ENCODE measurements around the gene TMEM92. TPM values are rescaled to one million over a fixed set of nuclear protein-coding genes. Genes with fewer than 3 reads are reported as not detected.

Gene TMEM92
- total RNA-seq, 1 experiment from 2014 or later = 6.9 TPM

GRCh38 chr17:50330151-50330775 is 56.0 kb downstream of the TMEM92 start:
- no peak overlapping the region for H2AFZ ChIP-seq (ENCODE audit: low read length)
- H4K20me1 ChIP-seq (ENCODE audit: low read length) = no peaks in the 10 kb centered on the region
- no TSS peak for BruUV-seq (replicated peaks)
- H3F3A ChIP-seq (ENCODE audit: low read length, unreplicated experiment) = no peaks in the 10 kb centered on the region
- no peaks in the 10 kb centered on the region for H3K9me3 ChIP-seq (ENCODE audit: low read length)
- H3K27me3 ChIP-seq (ENCODE audit: low read length) = no peaks in the 10 kb centered on the region
- H3K4me2 ChIP-seq (ENCODE audit: low read length) = no peak overlapping the region
- intact Hi-C loops (cut with micrococcal nuclease) = no loop called here
- no peak for DNase-seq
- no peak overlapping the region for H3K4me3 ChIP-seq (ENCODE audit: low read length)
- H3K4me1 ChIP-seq (ENCODE audit: insufficient read depth, low read length) = peaks cover 12% of the 10 kb centered on the region
- no peaks in the 10 kb centered on the region for H3K79me2 ChIP-seq (ENCODE audit: low read length)
- no peak overlapping the region for H3K27ac ChIP-seq (ENCODE audit: low read length)
- H3K9ac ChIP-seq (ENCODE audit: low read length) = no peak overlapping the region
- TF ChIP-seq CTCF (conservative IDR thresholded peaks at IDR 0.05; ENCODE audit: low read depth, low read length) = no peak
- TF ChIP-seq EZH2 (IDR thresholded peaks at IDR 0.05; ENCODE audit: low read length, unreplicated experiment) = no peak
- TF ChIP-seq EZH2phosphoT487 (IDR thresholded peaks at IDR 0.05; ENCODE audit: borderline replicate concordance, low read length) = no peak
- ATAC-seq = no peak
- H3K36me3 ChIP-seq (ENCODE audit: low read depth, low read length) = no peaks in the 10 kb centered on the region
- POLR2A ChIA-PET (ENCODE audit: unreplicated experiment) = no interaction called here
- H3K9me2 ChIP-seq (replicated peaks; ENCODE audit: low read length) = no peaks in the 10 kb centered on the region
- CTCF ChIA-PET = interaction anchor here (0.7 kb wide), 1 partner anchor 32 kb away, joined by 8 read pairs; no protein-coding TSS in a partner anchor

Other genes starting within 250 kb of the TMEM92 start
- gene ITGA3, start 218.4 kb upstream of the TMEM92 start, total RNA-seq (2014; rRNA removed) = 598 and 763 TPM in 2 replicates
- gene PDK2, start 179.1 kb upstream of the TMEM92 start, total RNA-seq (2014; rRNA removed) = 31.9 and 37.6 TPM in 2 replicates
- 0.11 and 0.17 TPM in 2 replicates for gene SAMD14, start 144.3 kb upstream of the TMEM92 start, total RNA-seq (2014; rRNA removed)
- gene PPP1R9B, start 123.8 kb upstream of the TMEM92 start, total RNA-seq (2014; rRNA removed) = 67.7 and 95.0 TPM in 2 replicates
- gene SGCA, start 108.5 kb upstream of the TMEM92 start, total RNA-seq (2014; rRNA removed) = not detected in 2 replicates
- gene COL1A1, start 72.8 kb upstream of the TMEM92 start, total RNA-seq (2014; rRNA removed) = 30.6 and 56.2 TPM in 2 replicates
- gene XYLT2, start 71.7 kb downstream of the TMEM92 start, total RNA-seq (2014; rRNA removed) = 53.5 and 54.3 TPM in 2 replicates
- 168 and 173 TPM in 2 replicates for gene MRPL27, start 98.7 kb downstream of the TMEM92 start, total RNA-seq (2014; rRNA removed)
- gene EME1, start 98.8 kb downstream of the TMEM92 start, total RNA-seq (2014; rRNA removed) = 20.0 and 28.0 TPM in 2 replicates
- 324 and 427 TPM in 2 replicates for gene LRRC59, start 123.1 kb downstream of the TMEM92 start, total RNA-seq (2014; rRNA removed)
- 69.3 and 72.7 TPM in 2 replicates for gene ACSF2, start 151.8 kb downstream of the TMEM92 start, total RNA-seq (2014; rRNA removed)
- gene CHAD, start 194.4 kb downstream of the TMEM92 start, total RNA-seq (2014; rRNA removed) = not detected in 2 replicates
- gene RSAD1, start 204.4 kb downstream of the TMEM92 start, total RNA-seq (2014; rRNA removed) = 37.7 and 46.7 TPM in 2 replicates
- gene MYCBPAP, start 234.0 kb downstream of the TMEM92 start, total RNA-seq (2014; rRNA removed) = 0.29 and 1.9 TPM in 2 replicates